HG03354 (cell line): ENCODE measurements around the gene SEC61A1.
A peak's percentile ranks its signal among the peaks of the same experiment; 100 is the strongest.

Experiments
- ATAC-seq: cut with Tn5 transposase; IDR thresholded peaks from one replicate; pipeline ENCODE4 v1.9.1; 2021; ENCODE audit warnings: mild to moderate bottlenecking; ENCODE audit not compliant: unreplicated experiment, poor library complexity, severe bottlenecking

SEC61A1 gene

DNA sequence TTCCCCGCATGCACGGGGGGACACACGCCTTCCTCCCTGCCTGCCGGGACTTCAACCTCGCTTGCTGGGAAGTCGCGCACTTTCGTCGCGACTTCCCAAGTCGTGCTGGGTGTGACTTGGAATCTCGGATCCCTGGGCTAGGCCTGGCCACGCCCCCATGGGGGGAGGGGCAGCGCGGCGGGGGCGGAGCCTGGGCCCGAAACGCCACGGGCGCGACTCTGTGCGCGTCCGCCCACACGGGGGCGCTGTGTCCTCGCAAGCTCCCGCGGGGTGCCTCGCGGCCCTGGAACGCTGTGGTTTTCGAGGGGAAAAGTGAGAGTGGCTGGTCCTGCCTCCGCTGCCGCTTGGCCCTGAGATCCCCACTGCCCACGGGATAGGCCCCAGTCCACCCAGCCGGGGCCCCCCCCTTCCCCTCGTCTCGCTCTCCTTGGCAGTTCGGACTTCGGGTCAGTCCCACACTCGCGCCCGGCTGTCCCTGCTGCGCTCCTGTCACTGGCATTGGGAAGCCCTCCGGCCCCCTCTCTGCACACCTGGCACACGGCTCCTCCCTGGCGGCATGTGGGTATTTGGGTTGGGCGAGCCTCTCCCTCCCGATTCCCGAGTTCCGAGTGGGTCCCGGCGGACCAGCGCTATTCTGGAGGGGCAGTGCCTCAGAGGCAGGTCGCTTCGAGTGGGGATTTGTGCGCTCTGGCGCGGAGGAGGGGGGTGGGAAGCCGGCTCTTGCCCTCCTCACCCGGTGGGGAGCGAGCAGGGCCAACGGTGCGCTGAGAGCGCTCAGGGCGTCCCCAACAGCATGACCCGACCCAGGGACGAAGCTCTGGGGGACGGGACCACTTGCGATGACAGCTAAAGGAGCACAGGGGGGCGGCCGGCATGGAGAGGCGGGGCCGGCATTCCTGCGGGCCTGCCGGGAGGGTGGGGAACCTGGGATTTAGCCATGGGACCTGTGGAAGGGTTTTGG lies 23.6 kb downstream of the SEC61A1 start:
- peak; percentile 62 for ATAC-seq

- ATAC-seq = no peak
Measured at GRCh38 chr3:128076483-128077201, 24.4 kb downstream of the SEC61A1 start.

- ATAC-seq = no peak
Measured at GRCh38 chr3:128077202-128077624, 25.0 kb downstream of the SEC61A1 start.

- ATAC-seq = no peak
Measured at GRCh38 chr3:128077665-128078064, 25.4 kb downstream of the SEC61A1 start.

- ATAC-seq = no peak
Measured at GRCh38 chr3:128078322-128078721, 26.1 kb downstream of the SEC61A1 start.

GRCh38 chr3:128078875-128079274 lies 26.6 kb downstream of the SEC61A1 start:
- ATAC-seq = no peak

DNA sequence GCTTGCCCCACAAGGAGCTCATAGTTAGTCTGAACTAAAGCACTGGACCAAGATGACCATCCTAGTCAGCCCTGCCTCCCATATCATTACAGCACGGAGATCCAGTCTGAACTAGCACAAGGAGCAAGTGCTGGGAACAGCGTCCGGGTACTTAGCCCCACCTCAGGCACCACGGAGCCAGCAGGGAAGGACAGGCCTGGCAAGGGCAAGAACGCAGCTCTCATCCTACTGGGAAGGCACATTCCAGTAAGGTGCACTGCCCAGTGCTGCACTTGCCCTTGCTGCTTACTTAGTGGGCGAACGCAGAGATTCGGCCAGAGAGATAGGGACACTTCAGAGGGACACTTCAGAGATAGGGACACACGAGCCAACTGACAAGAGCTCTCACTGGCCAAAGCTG lies 27.6 kb downstream of the SEC61A1 start:
- no peak for ATAC-seq

DNA sequence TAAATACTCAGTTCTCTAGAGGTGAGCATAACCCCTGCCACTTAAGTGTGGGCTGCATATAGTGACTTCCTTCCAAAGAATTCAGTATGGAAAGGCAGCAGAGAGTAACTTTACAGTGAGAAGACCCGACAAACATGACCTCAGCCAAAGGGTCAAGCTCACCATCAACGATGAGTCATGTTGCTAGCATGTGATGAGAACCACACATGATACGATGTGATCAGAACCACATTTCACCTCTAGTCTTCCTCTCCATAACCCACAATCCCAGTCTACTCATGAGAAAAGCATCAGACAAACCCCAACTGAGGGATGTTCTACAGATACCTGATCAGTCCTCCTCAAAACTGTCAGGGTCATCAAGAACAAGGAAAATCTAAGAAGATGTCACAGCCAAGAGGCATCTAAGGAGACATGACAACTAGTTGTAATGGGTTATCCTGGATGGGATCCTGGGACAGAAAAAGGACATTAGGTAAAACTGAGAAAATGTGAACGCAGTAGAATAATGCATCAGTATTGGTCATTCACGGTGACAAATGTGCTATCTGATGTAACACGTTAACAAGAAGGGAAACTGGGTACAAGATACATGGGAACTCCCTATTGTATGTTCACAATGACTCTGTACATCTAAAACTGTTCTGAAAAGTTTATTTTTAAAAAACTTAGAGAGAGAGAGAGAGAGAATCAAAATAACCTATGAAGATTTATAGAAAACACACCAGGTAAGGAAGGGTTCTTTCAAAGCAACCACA lies 28.3 kb downstream of the SEC61A1 start:
- ATAC-seq = no peak

DNA sequence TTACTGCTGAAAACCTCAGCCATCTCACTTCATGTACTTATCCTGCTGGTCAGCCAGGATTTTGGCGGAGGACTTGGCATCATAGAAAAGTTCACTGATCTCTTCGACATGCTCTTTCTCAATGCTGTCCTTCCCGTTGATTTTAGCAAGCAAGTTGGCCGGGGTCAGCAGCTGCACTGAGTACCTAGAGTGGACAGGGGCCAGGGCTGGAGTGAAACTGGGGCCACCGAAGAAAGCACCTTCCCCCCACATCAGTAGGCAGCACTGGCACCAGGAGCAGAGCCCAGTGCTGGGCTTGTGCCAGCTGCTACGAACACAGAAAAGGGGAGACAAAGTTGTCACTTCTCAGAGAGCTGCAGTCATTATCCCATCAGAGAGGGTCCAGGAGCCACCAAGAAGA lies 29.0 kb downstream of the SEC61A1 start:
- no peak for ATAC-seq

GRCh38 chr3:128081846-128082245 lies 29.6 kb downstream of the SEC61A1 start:
- ATAC-seq = no peak

GRCh38 chr3:128082546-128082945 lies 30.3 kb downstream of the SEC61A1 start:
- ATAC-seq = no peak

DNA sequence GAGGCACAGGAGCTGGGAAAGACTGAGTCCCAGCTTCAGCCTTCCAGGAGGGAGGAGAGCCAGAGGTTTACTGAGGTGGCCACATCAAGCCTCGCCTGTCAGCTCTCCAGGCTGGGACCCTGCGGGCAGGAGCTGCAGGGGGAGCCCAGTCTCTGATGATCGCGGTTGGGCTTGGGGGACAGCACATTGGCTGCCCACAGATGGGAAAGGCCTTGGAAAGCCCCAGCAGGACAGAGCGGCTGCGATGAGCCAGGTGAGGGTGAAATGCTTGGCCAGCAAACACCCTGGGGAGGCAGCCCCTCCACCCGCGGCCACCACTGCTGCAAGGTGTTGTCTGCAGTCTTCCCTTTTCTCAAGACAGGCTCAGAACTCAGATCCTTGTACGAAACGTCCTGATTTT lies 31.2 kb downstream of the SEC61A1 start:
- no peak for ATAC-seq

DNA sequence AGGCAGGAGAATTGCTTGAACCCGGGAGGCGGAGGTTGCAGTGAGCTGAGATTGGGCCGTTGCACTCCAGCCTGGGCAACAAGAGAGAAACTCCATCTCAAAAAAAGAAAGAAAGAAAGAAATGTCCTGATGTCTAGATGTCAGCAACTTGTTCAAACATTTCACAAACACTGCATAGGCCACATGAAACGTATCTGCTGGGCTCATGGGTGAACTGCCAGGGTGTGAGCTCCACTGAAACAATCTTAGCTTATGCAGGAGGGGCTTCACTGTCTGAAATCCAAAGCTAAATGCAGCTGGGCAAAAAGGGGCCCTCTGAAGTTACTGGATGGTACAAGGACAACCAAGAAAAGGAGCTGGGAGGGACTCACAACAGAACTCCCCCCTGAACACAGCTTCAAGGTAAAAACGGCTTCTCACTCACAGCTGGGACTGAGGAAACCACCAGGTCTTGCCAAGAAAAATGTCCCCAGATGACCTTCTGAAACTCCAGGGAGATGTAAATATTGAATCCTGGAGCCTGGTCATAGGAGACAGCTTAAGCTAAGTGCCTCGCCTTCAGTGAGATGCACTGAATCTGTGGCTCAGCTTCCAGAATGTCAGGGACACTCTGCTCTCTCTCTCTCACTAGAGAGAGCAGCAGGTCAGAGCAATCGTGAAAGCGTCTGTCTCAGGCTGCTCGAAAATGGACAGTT lies 31.9 kb downstream of the SEC61A1 start:
- ATAC-seq = no peak

DNA sequence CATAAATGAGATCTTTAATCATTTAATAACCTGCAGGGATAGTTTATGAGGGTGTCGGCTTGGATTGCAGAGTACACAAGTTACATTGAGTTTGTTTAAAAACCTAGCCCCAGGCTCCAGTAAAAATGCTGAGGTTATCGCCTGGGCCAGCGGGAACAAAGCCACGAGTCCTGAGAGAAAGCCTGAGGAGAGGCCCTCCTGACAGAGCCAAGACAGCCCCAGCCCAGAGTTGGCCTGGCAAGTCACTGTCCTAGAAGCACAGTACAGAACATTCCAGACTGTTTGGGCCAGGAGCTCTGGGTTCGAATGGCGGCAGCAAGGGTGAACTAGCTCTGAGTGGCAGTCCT lies 32.4 kb downstream of the SEC61A1 start:
- no peak for ATAC-seq

DNA sequence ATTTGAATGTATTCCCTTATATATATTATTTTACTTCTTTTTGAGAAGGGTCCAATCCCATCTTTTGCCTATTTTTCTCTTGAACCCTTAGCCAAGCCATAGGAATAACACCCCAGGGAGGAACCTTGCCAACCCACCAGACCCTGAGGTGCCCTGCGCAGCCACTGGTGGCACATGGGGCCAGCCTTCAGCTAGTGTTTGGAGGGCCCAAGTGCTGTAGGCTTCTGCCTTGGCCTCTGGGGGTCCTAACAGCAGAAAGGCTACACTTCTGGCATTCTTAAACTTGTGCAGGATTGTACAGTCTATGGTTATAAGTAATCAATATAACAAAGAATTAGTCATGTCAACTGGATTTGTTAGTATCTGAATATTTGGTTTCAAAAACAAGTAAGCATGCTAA lies 36.9 kb downstream of the SEC61A1 start:
- ATAC-seq = no peak

GRCh38 chr3:128091586-128091985 lies 39.3 kb downstream of the SEC61A1 start:
- ATAC-seq = no peak

- ATAC-seq = no peak
Measured at GRCh38 chr3:128094295-128095151, 42.3 kb downstream of the SEC61A1 start.

DNA sequence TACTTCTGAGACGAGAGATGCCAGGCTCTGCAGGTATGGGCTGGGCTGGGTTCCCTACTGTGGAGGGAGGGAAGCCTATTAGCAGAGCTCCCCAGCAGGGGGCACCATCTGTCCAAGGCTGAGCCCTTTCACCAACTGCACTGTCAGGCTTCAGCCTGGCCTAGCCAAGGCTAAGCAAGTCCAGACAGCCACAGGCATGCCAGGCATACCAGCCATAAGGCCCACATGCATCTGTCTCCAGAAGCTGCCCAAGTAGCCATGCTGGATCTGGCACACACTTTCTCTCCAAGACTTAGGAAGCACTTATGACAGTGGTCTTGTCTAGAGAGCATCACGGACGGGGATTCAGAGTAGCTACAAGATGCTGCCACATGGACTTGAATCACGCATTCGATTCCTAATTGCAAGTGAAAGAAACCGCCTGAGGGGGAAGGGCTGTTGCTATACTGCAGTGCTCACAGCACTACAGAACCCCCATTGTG lies 43.0 kb downstream of the SEC61A1 start:
- ATAC-seq = peak; percentile 68

DNA sequence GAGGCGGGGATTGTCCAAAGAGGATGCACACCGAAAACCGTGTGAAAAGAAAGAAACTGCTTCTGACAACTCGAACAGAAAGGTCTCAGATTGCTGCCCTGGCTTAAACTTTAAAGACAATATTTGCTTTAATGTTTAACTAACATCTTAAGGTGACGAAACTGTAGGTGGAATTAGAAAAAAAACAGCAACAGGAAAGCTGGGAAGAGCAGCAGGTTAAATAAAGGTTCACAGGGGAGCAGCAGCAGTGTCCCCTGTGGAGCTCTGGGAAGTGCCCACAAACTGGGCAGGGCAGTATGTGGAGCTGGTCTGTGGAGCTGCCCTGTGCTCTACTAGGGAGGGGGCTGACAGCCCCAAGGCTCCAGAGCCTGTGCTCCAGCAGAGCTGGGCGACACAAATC lies 46.0 kb downstream of the SEC61A1 start:
- ATAC-seq = no peak
